Ascending aorta (tissue), 2 donors: ENCODE results near the gene TIMD4. TPM values are rescaled to one million over a fixed set of nuclear protein-coding genes. Genes with fewer than 3 reads are reported as not detected.
"Not testable (repeated sequence)": the region's sequence is repeated elsewhere in the genome, so short reads cannot be mapped to it uniquely, and the experiment has no call there.

Experiments used
- DNase-seq, 2 donors: peaks; one replicate each; pipeline ENCODE4 v3.0.0-alpha.2; 2019; ENCODE audit warnings: low spot score in 2 of 2
- H3K27ac ChIP-seq, 2 donors: fragments of 200-600 bp; sonication (generic); one replicate each; pipeline ENCODE4 v1.5.1; 2016 to 2017; ENCODE audit warnings: mild to moderate bottlenecking in 1 of 2
- H3K27me3 ChIP-seq: fragments of 200-600 bp; sonication (generic); one replicate; pipeline ENCODE4 v1.5.1; 2017
- H3K36me3 ChIP-seq, 2 donors: fragments of 200-600 bp; sonication (generic); one replicate each; pipeline ENCODE4 v1.5.1; 2016
- H3K4me1 ChIP-seq, 2 donors: fragments of 200-600 bp; sonication (generic); one replicate each; pipeline ENCODE4 v1.5.1; 2016 to 2017; ENCODE audit warnings: mild to moderate bottlenecking in 1 of 2
- H3K4me3 ChIP-seq, 2 donors: fragments of 200-600 bp; sonication (generic); one replicate each; pipeline ENCODE4 v1.5.1; 2016 to 2017; ENCODE audit warnings: mild to moderate bottlenecking in 1 of 2
- H3K9me3 ChIP-seq, 2 donors: fragments of 200-600 bp; sonication (generic); one replicate each; pipeline ENCODE4 v1.5.1; 2016
- intact Hi-C: fragments of 100-400 bp; cut with DNase I; formaldehyde crosslinking; loops from one replicate; pipeline ENCODE4 v1.15.1; 2023
- total RNA-seq: library from RNA; depleted of rRNA; stranded (reverse); fragments of >200 nt; gene quantifications from one replicate; pipeline ENCODE4 v1.1.0, GENCODE V29; 2016
- TF ChIP-seq, protein P1 (sequence below), 3 experiments: fragments of 200-600 bp in 2 of 3; fragments of 450-650 bp in 1 of 3; sonication (generic) in 2 of 3; IDR thresholded peaks; one replicate each; pipeline ENCODE4 v1.5.1; 2016 to 2019; ENCODE audit warnings: antibody characterized with exemption in 3 of 3, mild to moderate bottlenecking in 1 of 3, moderate library complexity in 1 of 3

The TIMD4 gene
- total RNA-seq, 1 donor from 2014 or later, result 1.1 TPM

DNA sequence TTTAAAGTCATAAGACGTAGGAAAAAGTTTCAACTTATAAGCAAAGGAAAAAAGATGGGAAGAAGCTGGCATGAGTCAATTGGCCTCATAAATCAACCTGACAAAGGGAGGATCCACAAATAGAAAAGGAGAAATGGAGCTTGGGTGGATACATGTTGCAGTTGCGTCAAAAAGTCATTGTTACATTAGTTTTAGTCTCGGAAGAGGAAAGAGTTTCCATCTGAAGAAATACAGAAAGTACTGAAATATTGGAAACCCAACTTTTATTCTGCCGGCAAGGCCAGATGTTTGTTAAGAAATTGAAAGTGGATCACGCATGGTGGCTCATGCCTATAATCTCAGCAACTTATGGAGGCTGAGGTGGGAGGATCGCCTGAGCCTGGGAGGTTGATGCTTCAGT is 11.3 kb upstream of the TIMD4 start:
- no peak for DNase-seq
- intact Hi-C loops, result no loop called here
- Histone ChIP-seq H3K9me3 (no peaks in the 10 kb centered on the region), H3K4me1 (no peaks in the 10 kb centered on the region), H3K27me3 (no peaks in the 10 kb centered on the region), H3K36me3 (no peaks in the 10 kb centered on the region), H3K4me3 (no peak overlapping the region), H3K27ac (no peak overlapping the region)
- TF ChIP-seq, protein P1, sequence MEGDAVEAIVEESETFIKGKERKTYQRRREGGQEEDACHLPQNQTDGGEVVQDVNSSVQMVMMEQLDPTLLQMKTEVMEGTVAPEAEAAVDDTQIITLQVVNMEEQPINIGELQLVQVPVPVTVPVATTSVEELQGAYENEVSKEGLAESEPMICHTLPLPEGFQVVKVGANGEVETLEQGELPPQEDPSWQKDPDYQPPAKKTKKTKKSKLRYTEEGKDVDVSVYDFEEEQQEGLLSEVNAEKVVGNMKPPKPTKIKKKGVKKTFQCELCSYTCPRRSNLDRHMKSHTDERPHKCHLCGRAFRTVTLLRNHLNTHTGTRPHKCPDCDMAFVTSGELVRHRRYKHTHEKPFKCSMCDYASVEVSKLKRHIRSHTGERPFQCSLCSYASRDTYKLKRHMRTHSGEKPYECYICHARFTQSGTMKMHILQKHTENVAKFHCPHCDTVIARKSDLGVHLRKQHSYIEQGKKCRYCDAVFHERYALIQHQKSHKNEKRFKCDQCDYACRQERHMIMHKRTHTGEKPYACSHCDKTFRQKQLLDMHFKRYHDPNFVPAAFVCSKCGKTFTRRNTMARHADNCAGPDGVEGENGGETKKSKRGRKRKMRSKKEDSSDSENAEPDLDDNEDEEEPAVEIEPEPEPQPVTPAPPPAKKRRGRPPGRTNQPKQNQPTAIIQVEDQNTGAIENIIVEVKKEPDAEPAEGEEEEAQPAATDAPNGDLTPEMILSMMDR (IDR thresholded peaks at IDR 0.05), result no peak

DNA sequence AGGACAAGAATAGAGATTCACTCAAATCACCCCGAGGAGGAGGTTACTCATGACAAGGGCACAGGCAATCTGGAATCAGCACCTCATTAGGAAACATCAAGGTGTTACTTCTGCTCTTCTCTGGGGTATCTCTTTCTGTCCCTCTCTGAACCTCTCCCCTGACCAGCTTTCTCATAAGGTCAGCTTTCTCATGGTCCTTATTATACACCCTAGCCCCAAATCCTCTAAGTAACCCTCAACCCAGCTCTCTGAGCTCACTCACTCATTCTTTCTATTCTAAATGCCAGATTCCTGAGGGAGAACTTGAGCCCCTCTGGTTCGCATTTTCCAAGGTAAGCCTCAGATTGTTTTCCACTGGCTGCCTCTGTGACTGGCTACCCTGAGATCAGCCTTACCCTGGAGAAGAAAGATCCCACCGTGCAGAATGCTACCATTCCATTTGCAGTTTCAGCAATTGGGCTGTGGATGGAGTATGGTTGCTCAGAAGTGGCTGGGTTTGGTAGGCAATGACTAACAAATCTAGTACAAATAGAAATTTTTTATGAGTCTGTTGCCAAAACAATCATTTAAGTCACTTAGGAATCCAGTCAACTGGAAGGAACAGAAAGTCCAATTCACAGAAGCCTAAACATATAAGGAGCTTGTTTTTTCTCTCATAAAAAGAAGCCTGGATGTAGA is 9.0 kb upstream of the TIMD4 start:
- TF ChIP-seq, protein P1 (IDR thresholded peaks at IDR 0.05), result no peak
- no peaks in the 10 kb centered on the region for H3K36me3 ChIP-seq
- no peak for DNase-seq
- H3K27me3 ChIP-seq, result no peaks in the 10 kb centered on the region
- H3K9me3 ChIP-seq, result no peaks in the 10 kb centered on the region
- no peaks in the 10 kb centered on the region for H3K4me1 ChIP-seq
- no peak overlapping the region for H3K4me3 ChIP-seq
- intact Hi-C loops, result no loop called here
- no peak overlapping the region for H3K27ac ChIP-seq

GRCh38 chr5:156971415-156971814 is 8.4 kb upstream of the TIMD4 start:
- intact Hi-C loops, result no loop called here
- no peaks in the 10 kb centered on the region for H3K9me3 ChIP-seq
- no peak overlapping the region for H3K27ac ChIP-seq
- no peaks in the 10 kb centered on the region for H3K4me1 ChIP-seq
- TF ChIP-seq, protein P1 (IDR thresholded peaks at IDR 0.05), result no peak
- H3K4me3 ChIP-seq, result no peak overlapping the region
- H3K27me3 ChIP-seq, result no peaks in the 10 kb centered on the region
- no peaks in the 10 kb centered on the region for H3K36me3 ChIP-seq
- no peak for DNase-seq

- H3K4me1 ChIP-seq, H3K27me3 ChIP-seq, H3K27ac ChIP-seq, H3K4me3 ChIP-seq, DNase-seq, H3K9me3 ChIP-seq, intact Hi-C loops, H3K36me3 ChIP-seq: not testable (repeated sequence)
Measured at GRCh38 chr5:156967386-156967785, 4.4 kb upstream of the TIMD4 start.

- intact Hi-C loops, result no loop called here
- TF ChIP-seq, protein P1 (IDR thresholded peaks at IDR 0.05), result no peak
- DNase-seq, result no peak
- Histone ChIP-seq H3K27me3 (no peaks in the 10 kb centered on the region), H3K27ac (no peak overlapping the region), H3K36me3 (no peaks in the 10 kb centered on the region), H3K4me1 (no peaks in the 10 kb centered on the region), H3K9me3 (no peaks in the 10 kb centered on the region), H3K4me3 (no peak overlapping the region)
Measured at GRCh38 chr5:156956321-156956720, 6.7 kb downstream of the TIMD4 start.

- H3K36me3 ChIP-seq, result no peaks in the 10 kb centered on the region
- intact Hi-C loops, result no loop called here
- H3K4me3 ChIP-seq, result no peak overlapping the region
- no peak overlapping the region for H3K27ac ChIP-seq
- H3K9me3 ChIP-seq, result no peaks in the 10 kb centered on the region
- TF ChIP-seq, protein P1 (IDR thresholded peaks at IDR 0.05), result no peak
- no peaks in the 10 kb centered on the region for H3K4me1 ChIP-seq
- H3K27me3 ChIP-seq, result no peaks in the 10 kb centered on the region
- DNase-seq, result no peak
Measured at GRCh38 chr5:156951359-156951758, 11.7 kb downstream of the TIMD4 start.
